ENCODE data around the gene SPTBN4.
"Not testable (repeated sequence)": the region's sequence is repeated elsewhere in the genome, so short reads cannot be mapped to it uniquely, and the experiment has no call there.

Gene SPTBN4

DNA sequence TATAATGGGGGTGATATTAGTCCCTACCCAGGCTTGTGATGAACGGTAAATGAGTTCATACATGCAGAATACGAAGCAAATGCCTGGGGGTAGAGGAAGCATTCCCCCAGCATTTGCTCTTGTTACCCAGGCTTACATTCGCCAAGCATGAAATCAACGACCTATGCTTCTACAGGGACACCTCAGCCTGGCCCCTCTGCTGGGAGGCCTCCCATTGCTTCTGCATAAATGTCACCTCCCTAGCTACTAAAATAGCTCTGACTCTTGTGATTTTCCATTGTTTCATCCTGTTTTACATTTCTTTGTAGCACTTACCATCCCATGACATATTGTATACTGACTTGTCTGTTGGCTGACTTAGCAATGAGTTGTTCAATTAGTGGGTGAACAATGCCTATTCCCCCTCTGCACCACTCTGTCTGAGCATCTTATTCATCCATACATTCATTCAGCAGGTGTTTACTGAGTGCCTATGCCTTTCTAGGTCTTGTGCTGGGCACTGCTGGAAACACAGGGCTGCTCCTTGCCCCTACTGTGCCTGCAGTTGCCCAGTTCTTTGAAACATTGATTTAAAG lies 47.0 kb downstream of the SPTBN4 start:
- TF ChIP-seq, protein P1, sequence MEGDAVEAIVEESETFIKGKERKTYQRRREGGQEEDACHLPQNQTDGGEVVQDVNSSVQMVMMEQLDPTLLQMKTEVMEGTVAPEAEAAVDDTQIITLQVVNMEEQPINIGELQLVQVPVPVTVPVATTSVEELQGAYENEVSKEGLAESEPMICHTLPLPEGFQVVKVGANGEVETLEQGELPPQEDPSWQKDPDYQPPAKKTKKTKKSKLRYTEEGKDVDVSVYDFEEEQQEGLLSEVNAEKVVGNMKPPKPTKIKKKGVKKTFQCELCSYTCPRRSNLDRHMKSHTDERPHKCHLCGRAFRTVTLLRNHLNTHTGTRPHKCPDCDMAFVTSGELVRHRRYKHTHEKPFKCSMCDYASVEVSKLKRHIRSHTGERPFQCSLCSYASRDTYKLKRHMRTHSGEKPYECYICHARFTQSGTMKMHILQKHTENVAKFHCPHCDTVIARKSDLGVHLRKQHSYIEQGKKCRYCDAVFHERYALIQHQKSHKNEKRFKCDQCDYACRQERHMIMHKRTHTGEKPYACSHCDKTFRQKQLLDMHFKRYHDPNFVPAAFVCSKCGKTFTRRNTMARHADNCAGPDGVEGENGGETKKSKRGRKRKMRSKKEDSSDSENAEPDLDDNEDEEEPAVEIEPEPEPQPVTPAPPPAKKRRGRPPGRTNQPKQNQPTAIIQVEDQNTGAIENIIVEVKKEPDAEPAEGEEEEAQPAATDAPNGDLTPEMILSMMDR (IDR thresholded peaks at IDR 0.05; ENCODE audit: low read depth, low read length): no peak
- Histone ChIP-seq H3K9me3 (ENCODE audit: severe bottlenecking) (peaks cover 2% of the 10 kb centered on the region), H3K27ac (no peak overlapping the region), H3K4me3 (ENCODE audit: low read depth, low read length) (no peak overlapping the region), H3K36me3 (no peaks in the 10 kb centered on the region), H3K27me3 (ENCODE audit: insufficient read depth, low read depth, severe bottlenecking) (peaks cover 17% of the 10 kb centered on the region)
- DNase-seq: no peak

DNA sequence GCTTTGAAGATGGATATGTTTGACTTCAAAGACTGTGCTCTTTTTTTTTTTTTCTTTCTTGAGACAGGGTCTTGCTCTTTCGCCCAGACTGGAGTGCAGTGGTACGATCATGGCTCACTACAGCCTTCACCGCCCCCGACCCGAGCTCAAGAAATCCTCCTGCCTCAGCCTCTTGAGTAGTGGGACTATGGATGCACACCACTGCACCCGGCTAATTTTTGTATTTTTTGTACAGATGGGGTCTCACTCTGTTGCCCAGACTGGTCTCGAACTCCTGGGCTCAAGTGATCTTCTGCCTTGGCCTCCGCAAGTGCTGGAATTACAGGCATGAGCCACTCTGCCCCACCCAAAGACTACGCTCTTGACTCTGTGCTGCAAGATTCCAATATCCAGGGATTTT lies 50.4 kb downstream of the SPTBN4 start:
- Histone ChIP-seq H3K36me3 (no peaks in the 10 kb centered on the region), H3K4me3 (ENCODE audit: low read depth, low read length) (no peak overlapping the region), H3K9me3 (ENCODE audit: severe bottlenecking) (peaks cover 2% of the 10 kb centered on the region), H3K27ac (no peak overlapping the region), H3K27me3 (ENCODE audit: insufficient read depth, low read depth, severe bottlenecking) (peaks cover 24% of the 10 kb centered on the region)
- TF ChIP-seq, protein P1 (IDR thresholded peaks at IDR 0.05; ENCODE audit: low read depth, low read length): no peak
- no peak for DNase-seq

DNA sequence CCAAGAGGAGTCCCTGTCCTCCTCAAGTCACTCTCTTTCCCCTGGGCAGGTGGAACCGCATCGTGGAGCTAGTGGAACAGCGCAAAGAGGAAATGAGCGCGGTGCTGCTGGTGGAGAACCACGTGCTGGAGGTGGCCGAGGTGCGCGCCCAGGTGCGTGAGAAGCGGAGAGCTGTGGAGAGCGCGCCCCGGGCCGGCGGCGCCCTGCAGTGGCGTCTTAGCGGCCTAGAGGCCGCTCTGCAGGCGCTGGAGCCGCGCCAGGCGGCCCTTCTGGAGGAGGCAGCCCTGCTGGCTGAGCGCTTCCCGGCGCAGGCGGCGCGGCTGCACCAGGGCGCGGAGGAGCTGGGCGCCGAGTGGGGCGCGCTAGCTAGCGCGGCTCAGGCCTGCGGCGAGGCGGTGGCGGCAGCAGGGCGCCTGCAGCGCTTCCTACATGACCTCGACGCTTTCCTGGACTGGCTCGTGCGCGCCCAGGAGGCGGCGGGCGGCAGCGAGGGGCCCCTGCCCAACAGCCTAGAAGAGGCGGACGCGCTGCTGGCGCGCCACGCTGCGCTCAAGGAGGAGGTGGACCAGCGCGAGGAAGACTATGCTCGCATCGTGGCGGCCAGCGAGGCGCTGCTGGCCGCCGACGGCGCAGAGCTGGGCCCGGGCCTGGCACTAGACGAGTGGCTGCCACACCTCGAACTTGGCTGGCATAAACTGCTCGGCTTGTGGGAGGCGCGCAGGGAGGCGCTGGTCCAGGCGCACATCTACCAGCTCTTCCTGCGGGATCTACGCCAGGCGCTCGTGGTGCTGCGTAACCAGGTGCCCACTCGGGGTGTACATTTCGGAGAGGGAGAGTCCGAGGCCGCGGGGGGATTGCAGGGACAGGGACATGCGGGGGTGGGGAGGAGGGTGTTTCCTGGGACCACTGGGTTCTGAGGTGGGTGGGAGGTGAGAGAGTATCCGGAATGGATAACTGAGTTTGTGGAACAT lies 52.8 kb downstream of the SPTBN4 start:
- no peak overlapping the region for H3K27ac ChIP-seq
- peak overlapping the region; percentile 33 for H3K4me3 ChIP-seq (ENCODE audit: low read depth, low read length)
- H3K9me3 ChIP-seq (ENCODE audit: severe bottlenecking): no peaks in the 10 kb centered on the region
- TF ChIP-seq, protein P1 (IDR thresholded peaks at IDR 0.05; ENCODE audit: low read depth, low read length): peak; percentile 33; the same call in 1 of the 2 replicates
- DNase-seq: peak; percentile 51
- H3K36me3 ChIP-seq: no peaks in the 10 kb centered on the region
- peaks cover 10% of the 10 kb centered on the region for H3K27me3 ChIP-seq (ENCODE audit: insufficient read depth, low read depth, severe bottlenecking)

DNA sequence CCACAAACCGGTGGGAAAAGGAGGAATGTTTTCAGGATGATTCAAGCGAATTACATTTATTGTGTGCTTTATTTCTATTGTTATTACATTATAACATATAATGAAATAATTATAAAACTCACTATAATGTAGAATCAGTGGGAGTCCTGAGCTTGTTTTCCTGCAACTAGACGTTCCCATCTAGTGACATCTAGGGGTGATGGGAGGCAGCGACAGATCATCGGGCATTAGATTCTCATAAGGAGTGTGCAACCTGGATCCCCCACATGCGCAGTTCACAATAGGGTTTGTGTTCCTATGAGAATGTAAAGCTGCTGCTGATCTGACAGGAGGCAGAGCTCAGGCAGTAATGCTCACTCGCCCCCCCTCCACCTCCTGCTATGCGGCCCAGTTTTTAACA lies 54.5 kb downstream of the SPTBN4 start:
- no peaks in the 10 kb centered on the region for H3K9me3 ChIP-seq (ENCODE audit: severe bottlenecking)
- DNase-seq: peak; percentile 60
- TF ChIP-seq, protein P1 (IDR thresholded peaks at IDR 0.05; ENCODE audit: low read depth, low read length): peak; percentile 40; the same call in 1 of the 2 replicates
- H3K4me3 ChIP-seq (ENCODE audit: low read depth, low read length): no peak overlapping the region
- H3K36me3 ChIP-seq: no peaks in the 10 kb centered on the region
- no peak overlapping the region for H3K27ac ChIP-seq
- H3K27me3 ChIP-seq (ENCODE audit: insufficient read depth, low read depth, severe bottlenecking): peaks cover 10% of the 10 kb centered on the region

- not testable (repeated sequence) for H3K36me3 ChIP-seq; H3K4me3 ChIP-seq (ENCODE audit: low read depth, low read length); DNase-seq; H3K9me3 ChIP-seq (ENCODE audit: severe bottlenecking); H3K27me3 ChIP-seq (ENCODE audit: insufficient read depth, low read depth, severe bottlenecking); H3K27ac ChIP-seq
These were observed 55.1 kb downstream of the SPTBN4 start for GRCh38 chr19:40521900-40522299.

DNA sequence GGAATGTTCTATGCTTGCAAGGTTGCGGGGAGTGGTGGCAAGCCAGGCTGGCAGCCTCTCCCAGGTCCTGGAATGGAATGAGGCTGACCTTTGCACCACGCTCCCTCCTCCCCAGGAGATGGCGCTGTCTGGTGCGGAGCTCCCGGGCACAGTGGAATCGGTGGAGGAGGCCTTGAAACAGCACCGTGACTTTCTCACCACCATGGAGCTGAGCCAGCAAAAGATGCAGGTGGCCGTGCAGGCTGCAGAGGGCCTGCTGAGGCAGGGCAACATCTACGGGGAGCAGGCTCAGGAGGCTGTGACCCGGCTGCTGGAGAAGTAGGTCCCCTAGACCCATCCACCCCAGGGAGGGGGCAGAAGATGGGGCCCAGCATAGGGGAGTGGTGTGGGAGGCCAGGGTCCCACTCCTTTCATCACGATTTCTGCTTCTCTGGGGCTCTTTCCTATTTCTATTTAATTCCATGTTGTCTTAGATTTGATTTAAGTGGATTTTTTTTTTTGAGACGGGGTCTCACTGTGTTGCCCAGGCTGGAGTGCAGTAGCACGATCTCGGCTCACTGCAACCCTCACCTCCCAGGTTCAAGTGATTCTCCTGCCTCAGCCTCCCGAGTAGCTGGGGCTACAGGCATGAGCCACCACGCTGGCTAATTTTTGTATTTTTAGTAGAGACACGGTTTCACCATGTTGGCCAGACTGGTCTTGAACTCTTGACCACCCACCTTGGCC lies 56.7 kb downstream of the SPTBN4 start:
- H3K4me3 ChIP-seq (ENCODE audit: low read depth, low read length): no peak overlapping the region
- H3K27ac ChIP-seq: no peak overlapping the region
- H3K27me3 ChIP-seq (ENCODE audit: insufficient read depth, low read depth, severe bottlenecking): peaks cover 10% of the 10 kb centered on the region
- H3K36me3 ChIP-seq: no peaks in the 10 kb centered on the region
- DNase-seq: peak; percentile 83
- TF ChIP-seq, protein P1 (IDR thresholded peaks at IDR 0.05; ENCODE audit: low read depth, low read length): peak; percentile 93
- no peaks in the 10 kb centered on the region for H3K9me3 ChIP-seq (ENCODE audit: severe bottlenecking)
